ENCODE measurements around the gene AIG1. TPM values are rescaled to one million over a fixed set of nuclear protein-coding genes. Genes with fewer than 3 reads are reported as not detected.

Gene AIG1
- total RNA-seq, 1 donor from 2014 or later = 32.2 TPM

- Mint-ChIP-seq H3K36me3 (ENCODE audit: low read depth) (peaks cover 8% of the 10 kb centered on the region), H3K4me3 (ENCODE audit: unreplicated experiment) (no peak overlapping the region), H3K27ac (ENCODE audit: unreplicated experiment) (no peak overlapping the region), H3K27me3 (ENCODE audit: low read depth) (no peaks in the 10 kb centered on the region), H3K4me1 (ENCODE audit: low read depth) (peaks cover 64% of the 10 kb centered on the region), H3K9me3 (ENCODE audit: low read depth) (peaks cover 15% of the 10 kb centered on the region)
- TF ChIP-seq CTCF (IDR thresholded peaks at IDR 0.05) = no peak
- no peak for DNase-seq (ENCODE audit: low spot score)
These were observed 118.4 kb downstream of the AIG1 start for GRCh38 chr6:143179096-143179495.

GRCh38 chr6:143179901-143180612 lies 119.4 kb downstream of the AIG1 start:
- Mint-ChIP-seq H3K4me1 (ENCODE audit: low read depth) (peaks cover 66% of the 10 kb centered on the region), H3K27ac (ENCODE audit: unreplicated experiment) (no peak overlapping the region), H3K27me3 (ENCODE audit: low read depth) (no peaks in the 10 kb centered on the region), H3K9me3 (ENCODE audit: low read depth) (peaks cover 8% of the 10 kb centered on the region), H3K36me3 (ENCODE audit: low read depth) (peaks cover 3% of the 10 kb centered on the region), H3K4me3 (ENCODE audit: unreplicated experiment) (no peak overlapping the region)
- no peak for DNase-seq (ENCODE audit: low spot score)
- no peak for TF ChIP-seq CTCF (IDR thresholded peaks at IDR 0.05)

GRCh38 chr6:143180826-143181225 lies 120.1 kb downstream of the AIG1 start:
- no peak for DNase-seq (ENCODE audit: low spot score)
- H3K27ac Mint-ChIP-seq (ENCODE audit: unreplicated experiment) = peak overlapping the region; percentile 82
- peak overlapping the region; percentile 29 for H3K4me3 Mint-ChIP-seq (ENCODE audit: unreplicated experiment)
- H3K9me3 Mint-ChIP-seq (ENCODE audit: low read depth) = peaks cover under 1% of the 10 kb centered on the region
- H3K36me3 Mint-ChIP-seq (ENCODE audit: low read depth) = no peaks in the 10 kb centered on the region
- no peak for TF ChIP-seq CTCF (IDR thresholded peaks at IDR 0.05)
- peaks cover 62% of the 10 kb centered on the region for H3K4me1 Mint-ChIP-seq (ENCODE audit: low read depth)
- no peaks in the 10 kb centered on the region for H3K27me3 Mint-ChIP-seq (ENCODE audit: low read depth)

- Mint-ChIP-seq H3K9me3 (ENCODE audit: low read depth) (no peaks in the 10 kb centered on the region), H3K36me3 (ENCODE audit: low read depth) (peaks cover 2% of the 10 kb centered on the region), H3K27me3 (ENCODE audit: low read depth) (no peaks in the 10 kb centered on the region), H3K4me1 (ENCODE audit: low read depth) (peaks cover 55% of the 10 kb centered on the region), H3K27ac (ENCODE audit: unreplicated experiment) (no peak overlapping the region), H3K4me3 (ENCODE audit: unreplicated experiment) (no peak overlapping the region)
- no peak for TF ChIP-seq CTCF (IDR thresholded peaks at IDR 0.05)
- DNase-seq (ENCODE audit: low spot score) = no peak
These were observed 123.0 kb downstream of the AIG1 start for GRCh38 chr6:143183666-143184065.

- TF ChIP-seq CTCF (IDR thresholded peaks at IDR 0.05) = no peak
- H3K4me3 Mint-ChIP-seq (ENCODE audit: unreplicated experiment) = no peak overlapping the region
- peaks cover 58% of the 10 kb centered on the region for H3K4me1 Mint-ChIP-seq (ENCODE audit: low read depth)
These were observed 124.6 kb downstream of the AIG1 start for GRCh38 chr6:143185288-143185687.

More at GRCh38 chr6:143185288-143185687, 124.6 kb downstream of the AIG1 start:
- no peak overlapping the region for H3K27ac Mint-ChIP-seq (ENCODE audit: unreplicated experiment)
- no peaks in the 10 kb centered on the region for H3K9me3 Mint-ChIP-seq (ENCODE audit: low read depth)
- DNase-seq (ENCODE audit: low spot score) = no peak
- H3K36me3 Mint-ChIP-seq (ENCODE audit: low read depth) = peaks cover 2% of the 10 kb centered on the region
- H3K27me3 Mint-ChIP-seq (ENCODE audit: low read depth) = no peaks in the 10 kb centered on the region

Measured in chondrocyte (in vitro differentiated cells).